Adrenal gland (tissue), 5 donors: ENCODE measurements around the gene RBM26.

ENCODE experiments used
- CTCF ChIP-seq, 6 experiments: fragments of 450-650 bp in 4 of 6; fragments of 200-600 bp in 2 of 6; sonication (generic) in 1 of 6; IDR thresholded peaks; 1 replicate in 5 of 6; 2 replicates in 1 of 6; pipeline versions ENCODE4 v1.5.1 to v1.8.0; 2016 to 2021; ENCODE audit warnings: antibody characterized with exemption in 6 of 6, mild to moderate bottlenecking in 2 of 6, moderate library complexity in 1 of 6
- POLR2A ChIP-seq, 2 donors: fragments of 450-650 bp; IDR thresholded peaks; one replicate each; pipeline ENCODE4 v1.6.1; 2017; ENCODE audit warnings: antibody characterized with exemption in 2 of 2, mild to moderate bottlenecking in 2 of 2, moderate library complexity in 1 of 2
- donor health status: DM: no; HTN: no; CAD: no.

- TF ChIP-seq POLR2A (IDR thresholded peaks at IDR 0.05), result no peak
- TF ChIP-seq CTCF (IDR thresholded peaks at IDR 0.05), result no peak
Measured at GRCh38 chr13:79432992-79433391, 26.9 kb upstream of the RBM26 start.
